Fibroblast of gingiva (primary cell): ENCODE measurements around the gene FNDC3B.

Source experiments
- DNase-seq: peaks from one replicate; pipeline ENCODE4 v3.0.0-alpha.2; 2011; ENCODE audit warnings: low read depth

Gene FNDC3B

GRCh38 chr3:172031996-172032395, 7.4 kb upstream of the FNDC3B start:
- peak; percentile 38 for DNase-seq

DNA sequence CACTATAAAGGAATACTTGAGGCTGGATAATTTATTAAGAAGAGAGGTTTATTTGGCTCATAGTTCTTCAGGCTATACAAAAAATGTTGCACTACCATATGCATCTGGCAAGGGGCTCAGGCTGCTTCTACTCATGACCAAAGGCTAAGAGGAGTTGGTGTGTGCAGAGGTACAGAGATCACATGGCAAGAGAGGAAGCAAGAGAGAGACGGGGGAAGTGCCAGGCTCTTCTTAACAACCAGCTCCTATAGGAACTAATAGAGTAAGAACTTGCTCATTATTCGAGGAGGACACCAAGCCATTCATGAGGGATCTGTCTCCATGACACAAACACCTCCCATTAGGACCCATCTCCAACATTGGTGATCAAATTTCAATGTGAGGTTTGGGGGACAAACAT, 6.0 kb upstream of the FNDC3B start:
- no peak for DNase-seq

DNA sequence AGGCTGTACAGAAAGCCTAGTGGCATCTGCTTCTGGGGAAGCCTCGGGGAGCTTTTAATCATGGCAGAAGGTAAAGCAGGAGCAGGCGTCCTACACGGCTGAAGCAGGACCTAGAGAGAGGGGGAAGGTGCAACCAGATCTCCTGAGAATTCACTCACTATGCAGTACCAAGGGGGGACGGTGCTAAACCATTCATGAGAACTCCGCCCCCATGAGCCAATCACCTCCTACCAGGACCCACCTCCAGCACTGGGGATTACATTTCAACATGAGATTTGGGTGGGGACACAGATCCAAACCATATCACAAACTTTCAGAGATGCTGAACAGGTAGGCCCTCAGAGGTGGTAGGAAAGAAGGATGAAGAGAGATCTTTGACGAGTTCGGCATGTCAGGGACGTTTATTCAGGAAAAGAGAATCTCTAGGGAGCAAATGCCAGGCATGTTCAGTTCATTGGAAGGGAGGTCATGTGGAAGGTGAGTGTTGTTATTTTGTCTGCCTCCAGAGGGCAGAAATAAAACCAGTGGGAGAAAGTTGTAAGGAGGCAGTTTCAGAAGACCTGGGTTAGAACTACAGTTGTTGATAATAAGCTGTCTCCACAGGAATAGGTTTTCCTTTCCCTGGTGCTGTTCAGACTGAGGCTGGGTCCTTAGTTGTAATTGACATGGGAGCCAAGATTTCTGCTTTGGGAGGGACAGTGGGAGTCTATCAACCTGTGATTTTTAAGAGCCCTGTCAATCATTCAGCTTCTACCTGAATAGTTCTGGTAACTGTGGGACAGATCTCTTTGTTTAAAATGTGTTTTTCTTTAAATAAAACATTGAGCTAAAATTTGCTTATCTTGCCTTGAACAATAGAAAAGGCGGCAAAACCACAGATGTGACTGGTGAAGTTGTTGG, 4.3 kb upstream of the FNDC3B start:
- DNase-seq = no peak

GRCh38 chr3:172036541-172037215, 2.7 kb upstream of the FNDC3B start:
- no peak for DNase-seq

DNA sequence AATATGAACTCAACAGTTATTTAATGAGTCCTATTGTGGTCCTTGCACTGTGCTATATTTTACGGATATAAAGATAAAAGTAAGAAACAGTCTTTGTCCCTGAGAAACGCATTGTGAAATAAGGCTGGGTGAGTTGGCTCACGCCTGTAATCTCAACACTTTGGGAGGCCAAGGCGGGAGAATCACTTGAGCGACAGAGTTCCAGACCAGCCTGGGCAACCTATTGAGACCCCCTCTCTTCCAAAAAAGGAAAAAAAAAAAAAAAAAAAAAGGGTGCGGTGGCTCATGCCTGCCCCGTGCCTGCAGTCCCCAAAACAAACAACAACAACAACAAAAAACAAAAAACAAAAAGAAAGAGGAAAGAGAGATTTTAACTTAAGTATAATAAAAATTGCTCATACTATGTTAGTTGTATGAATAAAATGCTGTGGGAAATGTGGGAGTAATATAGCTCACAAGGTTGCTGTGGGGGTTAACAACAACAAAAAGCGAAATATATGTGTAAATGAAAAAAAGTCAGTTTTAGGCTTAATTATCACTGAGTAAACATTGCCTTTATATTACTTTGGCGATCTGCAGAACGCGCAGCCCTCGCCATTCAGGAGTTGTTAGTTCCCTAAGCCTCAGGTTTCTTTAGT, 461 bp upstream of the FNDC3B start:
- peak; percentile 44 for DNase-seq

DNA sequence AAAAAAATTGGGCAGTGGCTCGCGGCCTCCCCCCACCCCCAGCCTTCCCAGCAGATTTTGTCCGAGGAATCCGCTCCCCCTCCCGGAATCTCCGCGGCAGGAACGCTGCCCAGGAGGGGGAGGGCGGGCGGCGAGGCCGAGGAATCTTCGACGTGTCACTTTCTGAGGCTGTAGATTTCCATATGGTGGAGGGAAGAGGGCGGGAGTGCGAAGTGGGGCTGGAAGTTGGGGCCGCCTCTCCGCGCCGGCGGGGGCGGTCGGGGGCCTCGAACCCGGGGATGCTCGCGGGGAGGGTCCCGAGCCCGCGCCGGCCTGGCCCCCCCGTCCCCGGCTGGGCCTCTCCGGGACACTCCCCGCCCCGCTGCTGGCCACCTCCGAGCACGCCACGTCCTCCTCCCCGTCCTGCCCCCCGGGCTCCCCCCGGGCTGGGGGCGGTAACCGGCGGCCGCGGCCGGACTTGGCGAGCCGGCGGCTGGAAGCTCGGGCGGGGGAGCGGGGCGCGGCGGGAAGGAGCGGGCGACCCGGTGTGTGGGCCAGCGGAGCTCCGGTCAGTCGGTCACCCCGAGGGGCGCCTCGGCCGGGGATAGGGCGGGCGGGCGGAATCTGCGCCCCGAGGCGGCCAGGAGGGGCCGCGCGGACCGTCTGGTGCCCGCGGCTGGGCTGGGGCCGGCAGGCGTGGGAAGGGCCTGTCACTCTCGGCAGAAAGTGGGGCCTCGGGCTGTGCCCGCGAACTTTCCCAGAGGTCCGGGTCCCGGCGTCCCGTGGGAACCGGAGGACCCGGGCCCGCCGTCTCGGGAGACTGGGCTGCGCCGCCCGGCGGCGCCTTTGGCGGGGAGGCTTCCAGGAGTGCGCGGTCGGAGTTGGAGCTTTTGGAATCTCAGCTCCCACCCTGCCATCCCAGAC, 951 bp downstream of the FNDC3B start:
- peak; percentile 89 for DNase-seq

GRCh38 chr3:172040981-172041963, 1.9 kb downstream of the FNDC3B start:
- DNase-seq = peak; percentile 62

GRCh38 chr3:172042136-172042662, 2.8 kb downstream of the FNDC3B start:
- DNase-seq = no peak

GRCh38 chr3:172042663-172043179, 3.3 kb downstream of the FNDC3B start:
- DNase-seq = peak; percentile 82

DNA sequence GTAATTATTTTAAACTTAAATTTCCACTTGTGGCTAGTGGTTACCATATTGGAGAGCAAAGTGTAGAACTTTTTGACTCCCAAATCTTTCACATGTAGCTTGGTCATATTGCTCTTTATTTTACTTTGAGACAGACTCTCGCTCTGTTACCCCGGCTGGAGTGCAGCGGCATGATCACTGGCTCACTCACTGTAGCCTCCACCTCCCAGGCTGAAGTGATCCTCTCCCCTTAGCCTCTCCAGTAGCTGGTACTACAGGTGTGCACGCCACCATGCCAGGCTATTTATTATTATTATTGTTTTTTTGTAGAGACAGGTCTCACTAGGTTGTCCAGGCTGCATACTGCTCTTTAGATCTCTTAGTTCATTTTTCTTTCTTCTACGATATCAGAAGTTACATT, 3.9 kb downstream of the FNDC3B start:
- no peak for DNase-seq

DNA sequence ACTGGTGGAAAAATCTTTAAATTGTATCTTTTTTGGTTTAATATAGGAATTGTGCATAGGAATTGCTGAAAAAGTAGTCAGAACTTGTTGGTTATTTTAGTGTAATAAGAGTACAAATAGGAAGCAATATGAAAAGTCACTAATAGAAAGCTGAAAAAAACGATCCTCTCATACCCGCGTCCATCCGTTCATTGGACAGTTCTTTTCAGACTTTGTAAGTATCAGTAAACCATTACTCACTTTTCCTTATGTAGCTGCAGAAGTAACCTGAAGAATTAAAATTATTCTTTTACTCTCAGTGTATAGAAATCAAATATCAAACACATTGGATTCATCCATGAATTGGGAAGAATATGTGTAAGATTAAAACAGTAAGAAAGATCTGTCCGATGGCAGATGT, 4.4 kb downstream of the FNDC3B start:
- DNase-seq = no peak

DNA sequence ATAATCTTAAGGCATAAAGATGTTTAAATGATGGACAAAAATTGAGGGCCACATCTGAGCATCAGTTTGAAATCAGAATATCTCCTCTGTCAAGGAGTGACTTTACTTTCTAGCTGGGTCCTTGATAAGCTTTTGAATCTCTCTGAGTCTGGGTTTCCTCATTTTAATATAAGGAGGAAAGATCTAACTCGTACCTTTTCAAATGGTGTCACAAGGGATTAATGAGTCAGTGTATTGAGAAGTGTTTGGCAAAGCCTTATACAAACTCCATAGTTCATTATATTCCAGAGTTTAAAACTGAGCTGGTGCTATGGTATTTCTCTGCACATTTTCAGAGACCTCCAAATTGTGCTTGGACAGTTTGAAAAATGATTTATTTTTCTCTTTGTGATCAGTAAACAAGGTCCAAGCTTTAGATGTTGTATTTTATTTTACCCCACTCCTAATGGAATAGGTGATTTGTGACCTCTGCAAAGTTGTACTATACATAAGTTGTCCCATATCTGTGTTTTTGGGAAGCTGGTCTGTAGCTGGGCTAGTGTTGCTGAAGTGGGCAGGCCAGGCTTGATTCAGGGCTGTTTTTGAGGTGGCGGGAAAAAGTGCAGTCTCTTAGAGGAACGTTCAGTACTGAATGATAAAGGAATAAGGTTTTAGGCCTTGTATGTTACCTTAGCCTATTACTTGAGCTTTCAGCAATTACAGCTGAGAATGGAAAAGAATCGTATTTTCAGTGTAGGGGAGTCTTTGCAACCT, 5.6 kb downstream of the FNDC3B start:
- DNase-seq = no peak

DNA sequence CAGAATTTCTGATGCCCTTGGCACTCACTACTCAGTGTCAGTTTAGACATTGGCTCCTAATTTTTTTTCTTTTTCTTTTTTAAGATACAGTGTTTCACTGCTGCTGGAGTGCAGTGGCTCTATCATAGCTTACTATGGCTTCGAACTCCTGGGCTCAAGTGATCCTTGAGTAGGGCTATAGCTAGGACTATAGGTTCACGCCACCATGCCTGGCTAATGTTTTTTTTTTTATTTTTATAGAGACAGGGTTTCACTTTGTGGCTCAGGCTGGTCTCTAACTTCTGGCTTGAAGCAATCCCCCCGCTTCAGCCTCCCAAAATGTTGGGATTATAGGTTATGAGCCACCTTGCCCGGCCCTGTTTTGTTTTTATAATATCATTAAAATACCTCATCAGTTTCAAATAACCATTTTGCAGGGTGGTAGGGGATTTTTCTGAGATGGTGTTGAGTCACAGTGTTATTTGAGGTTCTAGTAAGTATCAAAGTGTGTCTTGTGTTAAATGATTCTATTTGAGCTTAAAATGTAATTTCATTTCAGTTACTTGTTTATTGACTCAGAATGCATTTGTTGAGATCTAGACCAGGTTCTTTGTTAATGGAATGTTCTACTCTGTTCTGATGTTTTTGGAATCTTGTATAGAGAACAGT, 7.0 kb downstream of the FNDC3B start:
- DNase-seq = no peak

DNA sequence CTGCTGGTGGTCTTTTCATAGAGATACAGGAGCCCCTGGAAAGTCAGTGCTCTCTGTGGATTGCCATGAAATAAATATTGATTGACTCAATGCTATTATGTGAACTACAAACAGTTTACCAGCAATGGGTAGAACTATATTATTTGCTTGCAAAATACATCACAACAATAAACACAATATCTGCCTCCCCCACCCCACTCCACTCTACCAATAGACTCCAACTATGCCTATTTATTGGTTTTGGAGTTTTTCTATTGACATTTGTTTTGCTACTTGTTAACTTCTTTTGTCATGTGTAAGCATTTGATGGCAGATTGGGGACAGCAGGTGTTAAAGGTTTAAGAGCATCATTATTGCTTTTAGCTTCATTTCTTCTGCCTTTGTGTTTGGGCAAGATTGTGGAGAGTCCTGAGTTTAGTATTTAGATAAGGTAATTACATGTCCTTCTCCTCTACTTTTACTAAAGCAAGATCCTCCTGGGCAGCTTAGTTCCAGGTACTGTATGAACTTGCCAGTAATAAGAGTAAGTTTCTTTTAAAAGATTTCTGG, 8.3 kb downstream of the FNDC3B start:
- no peak for DNase-seq

- DNase-seq = no peak
Measured at GRCh38 chr3:172048599-172048998, 9.2 kb downstream of the FNDC3B start.

- no peak for DNase-seq
Measured at GRCh38 chr3:172051310-172051956, 12.1 kb downstream of the FNDC3B start.

DNA sequence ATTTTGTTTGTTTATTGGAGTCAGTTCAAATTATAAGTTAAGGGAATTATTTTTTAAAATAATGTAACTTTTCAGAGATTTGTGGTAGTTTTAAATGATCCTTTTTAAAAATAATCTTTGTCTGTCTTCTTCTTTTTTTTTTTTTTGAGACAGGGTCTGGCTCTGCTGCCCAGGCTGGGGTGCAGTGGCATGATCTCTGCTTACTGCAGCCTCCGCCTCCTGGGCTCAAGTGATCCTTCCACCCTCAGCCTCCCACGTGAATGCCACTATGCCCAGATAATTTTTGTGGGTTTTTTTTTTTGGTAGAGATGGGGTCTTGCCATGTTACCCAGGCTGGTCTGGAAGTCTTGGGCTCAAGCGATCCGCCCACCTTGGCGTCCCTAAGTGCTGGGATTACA, 12.6 kb downstream of the FNDC3B start:
- DNase-seq = no peak

DNA sequence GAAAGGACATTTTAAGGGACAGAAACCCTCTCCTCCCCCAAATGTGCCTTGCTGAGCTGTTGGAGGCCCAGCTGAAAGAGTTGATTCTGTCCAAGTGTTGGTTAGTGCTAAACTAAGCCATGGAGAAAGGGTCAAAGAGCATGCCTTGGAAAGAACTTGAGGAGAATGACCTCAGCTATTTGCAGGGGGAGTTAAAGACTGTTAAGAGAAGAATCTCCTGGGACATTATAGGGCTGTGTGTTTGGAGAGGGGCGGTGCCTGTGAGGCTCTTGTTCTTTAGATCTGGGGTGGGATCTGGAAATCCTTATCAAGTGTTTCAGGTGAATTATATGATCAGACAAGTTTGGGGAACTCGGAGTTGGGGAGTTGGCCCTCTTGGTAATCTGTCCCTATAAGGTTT, 13.0 kb downstream of the FNDC3B start:
- DNase-seq = no peak
